Mammary epithelial cell (primary cell): ENCODE results near the gene NBEA.

Source experiments
- CTCF ChIP-seq, 2 donors: IDR thresholded peaks in 1 of 2; conservative IDR thresholded peaks in 1 of 2; 2 replicates each; pipeline ENCODE4 v1.5.1; 2011 to 2012; ENCODE audit warnings: inconsistent platforms in 2 of 2, low read length in 2 of 2, mild to moderate bottlenecking in 2 of 2, control low read depth in 1 of 2, low read depth in 1 of 2; ENCODE audit not compliant: insufficient read depth in 1 of 2; ENCODE audit errors: extremely low read depth in 1 of 2
- EZH2 ChIP-seq: IDR thresholded peaks from 2 replicates; pipeline ENCODE4 v1.6.1; 2012; ENCODE audit warnings: low read length, inconsistent platforms, borderline replicate concordance

GRCh38 chr13:35213911-35214310 lies 271.8 kb downstream of the NBEA start:
- TF ChIP-seq CTCF (conservative IDR thresholded peaks at IDR 0.05 in 1 of 2, IDR thresholded peaks at IDR 0.05 in 1 of 2; ENCODE audit: extremely low read depth in 1 of 2, insufficient read depth in 1 of 2, low read depth in 1 of 2, low read length in 2 of 2): no peak
- TF ChIP-seq EZH2: no peak
